Stimulated activated effector memory CD8-positive, alpha-beta T cell treated with anti-CD3 and anti-CD28 coated beads, Interleukin-12 subunit alpha, Interleukin-12 subunit beta, amount 100 ng/mL, for 72 hours (primary cell): ENCODE data around the gene TRIM34.

Source experiments
- ATAC-seq: fragments of 150-1000 bp; cut with Tn5 transposase; 2 replicates; pipeline ENCODE4 v1.10.0; 2021
- DNase-seq, 2 donors: peaks; one replicate each; pipeline ENCODE4 v3.0.0; 2021 to 2022; ENCODE audit warnings: low spot score in 2 of 2
- H3K27ac Mint-ChIP-seq: one replicate; pipeline ENCODE4 v1.8.0; 2022; ENCODE audit warnings: mild to moderate bottlenecking, mixed read lengths
- H3K36me3 Mint-ChIP-seq: one replicate; pipeline ENCODE4 v1.8.0; 2022; ENCODE audit warnings: mild to moderate bottlenecking, mixed read lengths
- H3K4me1 Mint-ChIP-seq: one replicate; pipeline ENCODE4 v1.8.0; 2022; ENCODE audit warnings: mixed read lengths
- H3K4me3 Mint-ChIP-seq: one replicate; pipeline ENCODE4 v1.8.0; 2022; ENCODE audit warnings: mild to moderate bottlenecking, mixed read lengths
- H3K9me3 Mint-ChIP-seq: one replicate; pipeline ENCODE4 v1.8.0; 2022; ENCODE audit warnings: mixed read lengths

TRIM34 gene

DNA sequence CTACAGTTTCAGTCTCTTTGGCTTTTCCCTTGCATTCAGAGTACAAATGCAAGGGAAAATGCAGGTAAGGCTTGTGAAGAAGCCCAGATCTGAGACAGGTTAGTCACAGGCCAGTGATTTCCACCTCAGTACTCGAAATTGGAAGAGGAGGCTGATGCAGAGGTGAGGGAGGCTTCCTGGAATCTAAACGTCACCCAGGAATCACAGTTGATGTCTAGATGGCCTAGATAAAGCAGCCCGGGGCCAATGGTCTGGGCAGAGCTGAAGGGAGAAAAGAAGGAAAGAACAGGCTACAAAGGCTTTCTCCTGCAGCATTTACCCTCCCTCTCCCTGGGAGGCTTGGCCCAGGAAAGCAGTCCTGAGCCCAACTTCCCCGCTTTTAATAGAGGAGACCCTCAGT lies 19.9 kb upstream of the TRIM34 start:
- H3K4me3 Mint-ChIP-seq: no peak overlapping the region
- no peaks in the 10 kb centered on the region for H3K36me3 Mint-ChIP-seq
- no peaks in the 10 kb centered on the region for H3K4me1 Mint-ChIP-seq
- no peak for ATAC-seq
- H3K27ac Mint-ChIP-seq: no peak overlapping the region
- no peak for DNase-seq
- no peaks in the 10 kb centered on the region for H3K9me3 Mint-ChIP-seq

DNA sequence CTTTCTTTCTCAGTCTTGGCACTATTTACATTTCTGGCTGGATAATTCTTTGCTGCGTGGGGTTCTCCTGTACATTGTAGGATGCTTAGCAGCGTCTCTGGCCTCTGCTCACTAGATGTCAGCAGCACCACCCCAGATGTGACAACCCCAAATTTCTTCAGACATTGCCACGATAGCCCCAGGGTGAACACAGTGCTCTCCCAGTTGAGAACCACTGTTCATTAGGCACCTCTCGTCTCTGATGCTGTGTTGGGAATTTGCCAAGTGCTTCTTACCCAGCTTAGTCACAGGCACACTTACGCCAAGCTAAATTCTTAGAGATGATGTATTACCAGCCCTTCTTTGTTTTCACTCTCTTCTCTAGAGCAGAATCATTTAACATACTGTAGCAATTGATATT lies 19.0 kb upstream of the TRIM34 start:
- no peak overlapping the region for H3K27ac Mint-ChIP-seq
- no peaks in the 10 kb centered on the region for H3K36me3 Mint-ChIP-seq
- H3K9me3 Mint-ChIP-seq: no peaks in the 10 kb centered on the region
- DNase-seq (no peak), ATAC-seq (no peak)
- H3K4me3 Mint-ChIP-seq: no peak overlapping the region
- no peaks in the 10 kb centered on the region for H3K4me1 Mint-ChIP-seq

DNA sequence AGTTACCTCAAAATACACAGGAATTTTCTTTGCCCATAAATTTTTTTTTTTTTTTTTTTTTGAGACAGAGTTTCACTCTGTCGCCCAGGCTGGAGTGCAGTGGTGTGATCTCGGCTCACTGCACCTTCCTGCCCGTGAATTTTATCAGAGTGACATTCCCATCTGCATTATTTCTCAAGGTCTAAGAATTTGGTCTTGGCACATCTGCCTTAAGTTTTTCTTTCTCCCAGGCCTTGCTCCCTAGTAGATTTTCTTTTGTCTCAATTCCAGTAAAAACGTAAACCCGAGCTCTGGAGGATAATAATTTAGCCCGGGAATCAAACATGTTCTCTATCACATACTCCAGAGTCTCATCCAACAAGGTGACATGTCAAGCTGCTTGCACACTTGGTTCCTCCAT lies 16.0 kb upstream of the TRIM34 start:
- DNase-seq: no peak

DNA sequence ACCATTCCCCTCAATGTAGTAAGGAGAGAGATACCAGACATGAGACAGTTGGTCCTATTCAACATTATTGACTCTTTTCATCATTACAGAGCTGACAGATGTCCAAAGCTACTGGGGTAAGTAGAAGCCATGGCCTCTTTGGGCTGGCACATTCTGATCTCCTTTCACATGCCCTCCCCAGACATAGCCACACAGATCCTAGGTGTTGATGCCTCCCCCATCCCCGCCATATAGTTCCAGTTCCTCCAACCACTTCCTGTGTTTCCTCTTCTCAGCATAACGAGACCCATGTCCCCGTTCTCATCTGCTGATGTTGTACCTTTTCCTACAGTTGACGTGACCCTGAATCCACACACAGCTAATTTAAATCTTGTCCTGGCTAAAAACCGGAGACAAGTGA lies 14.4 kb upstream of the TRIM34 start:
- ATAC-seq (no peak), DNase-seq (peak in 1 of 2 donors; percentile 18)
- Mint-ChIP-seq H3K27ac (no peak overlapping the region), H3K4me1 (no peaks in the 10 kb centered on the region), H3K9me3 (no peaks in the 10 kb centered on the region), H3K4me3 (no peak overlapping the region), H3K36me3 (no peaks in the 10 kb centered on the region)

More for the DNA sequence above, 16.0 kb upstream of the TRIM34 start:
- no peaks in the 10 kb centered on the region for H3K36me3 Mint-ChIP-seq
- H3K27ac Mint-ChIP-seq: no peak overlapping the region
- no peaks in the 10 kb centered on the region for H3K4me1 Mint-ChIP-seq
- H3K9me3 Mint-ChIP-seq: no peaks in the 10 kb centered on the region
- no peak for ATAC-seq
- no peak overlapping the region for H3K4me3 Mint-ChIP-seq

DNA sequence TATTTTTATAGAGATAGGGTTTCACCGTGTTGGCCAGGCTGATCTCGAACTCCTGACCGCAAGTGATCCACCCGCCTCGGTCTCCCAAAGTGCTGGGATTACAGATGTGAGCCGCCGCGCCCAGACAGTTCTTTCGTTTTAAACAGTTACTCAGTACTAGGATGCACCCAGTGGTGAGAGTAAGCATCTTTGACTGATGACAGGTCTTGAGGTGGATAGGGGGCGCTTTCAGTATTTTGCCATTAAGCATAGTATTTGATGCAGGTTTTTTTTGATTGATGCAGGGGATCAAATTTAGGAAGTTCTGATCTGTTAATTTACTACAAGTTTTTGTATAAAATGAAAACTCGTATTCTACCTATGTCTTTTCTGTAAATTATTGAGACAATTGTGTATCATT lies 13.2 kb upstream of the TRIM34 start:
- Mint-ChIP-seq H3K36me3 (no peaks in the 10 kb centered on the region), H3K27ac (no peak overlapping the region), H3K4me1 (no peaks in the 10 kb centered on the region), H3K4me3 (no peak overlapping the region), H3K9me3 (no peaks in the 10 kb centered on the region)
- DNase-seq (peak in 1 of 2 donors; percentile 6), ATAC-seq (no peak)

DNA sequence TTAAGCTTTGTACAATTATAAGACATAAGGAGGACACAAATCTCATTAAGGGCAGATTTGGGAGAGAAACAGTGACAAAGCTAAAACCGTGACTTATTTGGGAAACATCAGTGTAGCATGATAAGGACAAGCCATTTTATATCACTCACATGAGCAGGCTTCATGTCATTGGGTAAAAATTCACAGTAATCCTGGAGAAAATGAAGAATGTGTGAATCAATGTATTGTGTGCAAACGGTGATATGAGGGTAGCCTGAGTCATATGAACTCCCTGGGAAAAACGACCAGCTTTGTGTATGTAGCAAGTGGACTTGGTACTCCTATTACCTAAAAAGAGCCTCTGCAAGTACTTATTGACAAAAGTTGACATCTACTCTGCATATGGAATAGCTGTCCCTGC lies 6.0 kb upstream of the TRIM34 start:
- ATAC-seq (no peak), DNase-seq (no peak)
- Mint-ChIP-seq H3K9me3 (no peaks in the 10 kb centered on the region), H3K4me3 (no peak overlapping the region), H3K4me1 (peaks cover 4% of the 10 kb centered on the region), H3K27ac (no peak overlapping the region), H3K36me3 (no peaks in the 10 kb centered on the region)

DNA sequence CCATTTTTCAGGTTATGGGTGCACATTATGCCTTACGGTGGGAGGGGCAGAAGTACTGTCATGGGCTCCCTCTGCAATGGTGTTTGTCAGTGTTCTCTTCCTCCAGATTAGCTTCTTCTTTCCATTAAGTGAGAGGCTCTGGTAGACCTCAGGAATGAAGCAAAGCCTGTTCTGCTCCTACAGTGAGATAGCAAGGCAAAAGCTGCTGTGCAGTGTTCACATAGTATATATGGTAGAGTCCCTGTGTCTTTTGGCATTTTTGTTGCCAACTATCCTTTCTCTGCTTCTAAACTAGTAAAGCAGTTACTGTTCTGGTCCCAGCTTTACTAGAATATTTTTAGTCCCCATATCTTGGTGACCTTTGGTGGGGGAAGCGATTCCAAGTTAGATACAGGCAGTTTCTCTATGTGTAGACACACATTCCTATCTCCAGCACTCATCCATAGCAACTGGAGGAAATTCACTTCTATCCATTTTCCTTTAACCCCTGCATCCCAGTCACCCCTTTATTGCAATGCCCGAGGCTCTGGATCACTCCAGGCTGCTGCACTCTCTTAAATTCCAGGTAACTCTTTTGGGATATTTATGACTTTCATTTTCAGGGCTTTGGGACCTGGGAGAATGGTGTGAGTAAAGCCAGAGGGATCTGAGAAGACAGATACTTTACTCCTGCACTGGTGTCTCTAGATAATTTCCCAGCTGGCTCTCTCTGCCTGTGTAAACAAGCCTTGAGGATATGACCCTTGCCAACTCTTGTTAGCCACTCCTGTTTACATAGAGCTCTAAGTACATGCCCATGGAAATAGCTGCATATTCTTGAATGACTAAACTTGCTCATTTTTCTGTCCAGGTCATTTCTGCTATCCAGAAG lies 3.9 kb upstream of the TRIM34 start:
- Mint-ChIP-seq H3K27ac (no peak overlapping the region), H3K36me3 (no peaks in the 10 kb centered on the region), H3K4me3 (no peak overlapping the region), H3K4me1 (peaks cover 11% of the 10 kb centered on the region), H3K9me3 (no peaks in the 10 kb centered on the region)
- ATAC-seq: no peak
- no peak for DNase-seq

DNA sequence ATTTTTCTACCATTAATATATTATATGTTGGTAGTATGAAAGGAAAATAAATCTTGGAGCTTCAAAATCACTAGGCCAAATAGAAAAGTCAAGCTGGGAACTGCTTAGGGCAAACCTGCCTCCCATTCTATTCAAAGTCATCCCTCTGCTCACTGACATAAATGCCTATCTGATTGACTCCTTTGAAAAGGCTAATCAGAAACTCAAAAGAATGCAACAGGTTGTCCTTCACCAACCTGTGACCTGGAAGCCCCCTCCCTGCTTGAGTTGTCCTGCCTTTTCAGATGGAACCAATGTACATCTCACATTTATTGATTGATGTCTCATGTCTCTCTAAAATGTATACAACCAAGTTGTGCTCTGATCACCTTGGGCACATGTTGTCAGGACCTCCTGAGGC lies 3.2 kb upstream of the TRIM34 start:
- H3K27ac Mint-ChIP-seq: no peak overlapping the region
- no peak for DNase-seq
- H3K4me1 Mint-ChIP-seq: peaks cover 18% of the 10 kb centered on the region
- no peak for ATAC-seq
- no peaks in the 10 kb centered on the region for H3K9me3 Mint-ChIP-seq
- H3K36me3 Mint-ChIP-seq: no peaks in the 10 kb centered on the region
- H3K4me3 Mint-ChIP-seq: no peak overlapping the region

DNA sequence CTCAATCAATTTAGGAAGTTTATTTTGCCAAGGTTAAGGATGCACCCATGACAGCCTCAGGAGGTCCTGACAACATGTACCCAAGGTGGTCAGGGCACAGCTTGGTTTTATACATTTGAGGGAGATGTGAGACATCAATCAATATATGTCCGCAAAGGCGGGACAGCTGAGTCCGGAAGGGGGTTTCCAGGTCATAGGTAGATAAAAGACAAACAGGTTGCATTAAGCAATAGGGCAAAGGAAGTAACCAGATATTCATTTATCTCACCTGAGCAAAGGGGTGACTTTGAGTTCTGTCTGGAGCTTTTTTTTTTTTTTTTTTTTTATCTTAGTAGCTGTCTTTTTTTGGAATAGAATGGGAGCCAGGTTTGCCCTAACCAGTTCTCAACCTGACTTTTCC lies 2.0 kb upstream of the TRIM34 start:
- Mint-ChIP-seq H3K9me3 (no peaks in the 10 kb centered on the region), H3K4me1 (peaks cover 30% of the 10 kb centered on the region), H3K36me3 (no peaks in the 10 kb centered on the region), H3K27ac (no peak overlapping the region), H3K4me3 (no peak overlapping the region)
- DNase-seq: peak in 1 of 2 donors; percentile 17
- ATAC-seq: no peak

DNA sequence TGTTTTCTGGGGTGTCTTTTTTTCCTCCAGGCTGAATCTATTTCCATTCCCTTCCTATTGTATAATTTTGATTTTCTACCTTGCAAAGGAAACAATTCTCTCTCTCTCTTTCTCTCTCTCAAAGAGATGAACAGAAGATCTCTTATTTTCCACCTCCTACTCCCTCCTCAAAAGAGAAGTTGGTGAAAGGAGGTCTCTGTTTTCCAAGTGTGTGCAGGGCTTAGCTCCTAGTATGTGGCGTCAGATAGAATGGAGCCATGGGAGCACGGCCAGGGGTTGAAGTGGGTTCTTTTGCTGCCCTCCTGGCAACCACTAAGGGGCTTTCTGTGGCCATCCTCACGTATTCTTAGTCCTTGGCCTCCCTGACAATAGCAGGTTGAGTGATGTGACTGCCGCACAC lies 480 bp downstream of the TRIM34 start:
- Mint-ChIP-seq H3K4me1 (peaks cover 31% of the 10 kb centered on the region), H3K36me3 (no peaks in the 10 kb centered on the region), H3K9me3 (no peaks in the 10 kb centered on the region), H3K4me3 (peak overlapping the region; percentile 71), H3K27ac (peak overlapping the region; percentile 79)
- DNase-seq (no peak), ATAC-seq (no peak)

DNA sequence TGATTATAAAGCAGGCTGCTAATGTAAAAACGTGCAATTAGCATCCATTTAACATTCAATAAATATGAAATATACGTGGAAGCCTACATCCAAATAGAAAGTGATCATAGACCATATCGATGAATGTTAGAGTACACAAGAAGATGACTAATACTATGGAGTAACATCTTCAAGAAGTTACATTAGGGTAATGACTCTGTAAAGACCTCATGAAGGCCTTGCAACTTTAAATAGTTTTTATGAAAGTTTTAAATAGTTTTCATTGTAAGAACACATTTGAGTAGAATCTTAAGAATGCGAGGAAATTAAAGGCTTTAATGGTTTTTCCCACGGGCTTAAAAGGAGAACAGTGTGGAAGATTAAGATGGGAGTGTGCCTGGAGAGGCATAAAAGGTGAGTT lies 1.4 kb downstream of the TRIM34 start:
- Mint-ChIP-seq H3K4me1 (peaks cover 31% of the 10 kb centered on the region), H3K9me3 (no peaks in the 10 kb centered on the region), H3K36me3 (no peaks in the 10 kb centered on the region), H3K27ac (peak overlapping the region; percentile 79), H3K4me3 (peak overlapping the region; percentile 71)
- ATAC-seq (no peak), DNase-seq (no peak)

DNA sequence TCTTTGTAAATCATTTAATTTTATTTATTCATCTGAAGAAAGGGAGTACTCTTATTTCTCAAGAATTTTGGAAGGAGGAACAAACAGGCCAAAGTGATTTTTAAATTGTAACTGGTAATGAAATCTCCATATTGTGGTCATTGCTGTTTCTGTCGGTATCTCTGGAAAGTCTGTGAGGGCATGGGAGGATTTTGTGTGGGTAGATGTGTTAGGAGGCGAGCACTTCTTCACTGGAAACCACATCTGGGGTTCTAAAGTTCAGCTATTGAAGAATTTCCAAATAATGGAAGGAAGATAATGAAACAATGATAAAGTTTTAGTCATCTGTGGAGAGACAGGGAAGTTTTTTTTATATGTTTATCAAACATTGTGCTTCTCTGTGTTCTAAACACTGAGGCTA lies 6.6 kb downstream of the TRIM34 start:
- Mint-ChIP-seq H3K4me3 (no peak overlapping the region), H3K4me1 (peaks cover 32% of the 10 kb centered on the region), H3K36me3 (peaks cover 36% of the 10 kb centered on the region), H3K27ac (peak overlapping the region; percentile 35), H3K9me3 (no peaks in the 10 kb centered on the region)
- DNase-seq (no peak), ATAC-seq (no peak)

DNA sequence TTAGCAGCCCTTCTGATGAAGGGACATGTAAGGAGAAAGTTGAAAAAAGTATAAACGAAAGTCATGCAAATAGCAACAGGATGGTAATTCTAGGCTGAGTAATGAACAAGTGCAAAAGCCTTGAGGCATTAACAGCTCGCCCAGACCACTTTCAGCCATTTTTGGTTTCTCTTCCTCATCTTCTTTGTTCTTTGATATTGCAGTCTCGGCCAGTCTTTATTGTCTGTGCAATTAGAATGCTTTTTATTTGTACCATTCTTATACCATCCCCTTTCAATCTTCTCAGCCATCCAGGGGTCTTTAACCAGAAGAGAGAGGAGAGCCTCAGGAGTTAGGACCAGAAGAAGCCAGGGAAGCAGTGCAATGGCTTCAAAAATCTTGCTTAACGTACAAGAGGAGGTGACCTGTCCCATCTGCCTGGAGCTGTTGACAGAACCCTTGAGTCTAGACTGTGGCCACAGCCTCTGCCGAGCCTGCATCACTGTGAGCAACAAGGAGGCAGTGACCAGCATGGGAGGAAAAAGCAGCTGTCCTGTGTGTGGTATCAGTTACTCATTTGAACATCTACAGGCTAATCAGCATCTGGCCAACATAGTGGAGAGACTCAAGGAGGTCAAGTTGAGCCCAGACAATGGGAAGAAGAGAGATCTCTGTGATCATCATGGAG lies 7.3 kb downstream of the TRIM34 start:
- peak overlapping the region; percentile 35 for H3K27ac Mint-ChIP-seq
- H3K9me3 Mint-ChIP-seq: no peaks in the 10 kb centered on the region
- peaks cover 41% of the 10 kb centered on the region for H3K36me3 Mint-ChIP-seq
- H3K4me1 Mint-ChIP-seq: peaks cover 25% of the 10 kb centered on the region
- no peak overlapping the region for H3K4me3 Mint-ChIP-seq
- DNase-seq (no peak), ATAC-seq (no peak)

DNA sequence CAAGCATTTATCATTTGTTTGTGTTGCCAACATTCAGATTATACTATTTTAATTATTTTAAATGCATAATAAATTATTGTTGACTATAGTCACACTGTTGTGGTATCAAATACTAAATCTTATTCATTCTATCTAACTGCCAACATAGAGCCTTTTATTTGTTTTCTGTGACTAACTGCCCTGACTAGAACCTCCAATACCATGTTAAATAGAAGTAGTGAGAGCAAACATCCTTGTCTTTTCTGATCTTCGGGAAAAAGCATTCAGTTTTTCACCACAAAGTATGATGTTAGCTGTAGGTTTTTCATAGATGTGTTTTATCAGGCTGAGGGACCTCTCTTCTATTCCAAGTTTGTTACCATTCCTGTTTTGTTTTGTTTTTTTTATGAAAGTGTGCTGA lies 15.2 kb downstream of the TRIM34 start:
- H3K4me3 Mint-ChIP-seq: no peak overlapping the region
- no peak for DNase-seq

DNA sequence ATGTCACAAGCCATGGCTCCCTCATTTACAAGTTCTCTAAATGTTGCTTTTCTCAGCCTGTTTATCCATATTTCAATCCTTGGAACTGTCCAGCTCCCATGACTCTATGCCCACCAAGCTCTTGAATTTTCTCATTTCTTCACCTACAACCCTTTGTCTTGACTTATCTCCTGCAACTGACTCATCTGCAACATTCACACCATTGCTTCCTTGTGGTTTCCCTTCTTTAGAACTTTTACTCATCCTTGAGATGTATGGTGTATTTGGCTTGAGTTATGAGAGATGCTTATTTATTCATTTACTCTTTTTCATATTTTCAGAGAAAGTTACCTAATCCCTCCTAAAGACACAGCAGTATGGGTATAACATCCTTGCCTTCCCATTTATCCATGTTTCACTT lies 18.8 kb downstream of the TRIM34 start:
- Mint-ChIP-seq H3K9me3 (no peaks in the 10 kb centered on the region), H3K36me3 (peaks cover 20% of the 10 kb centered on the region), H3K4me1 (no peaks in the 10 kb centered on the region), H3K4me3 (no peak overlapping the region), H3K27ac (no peak overlapping the region)
- DNase-seq: no peak
- peak; percentile 97 for ATAC-seq

More for the DNA sequence above, 15.2 kb downstream of the TRIM34 start:
- H3K9me3 Mint-ChIP-seq: no peaks in the 10 kb centered on the region
- ATAC-seq: no peak
- H3K27ac Mint-ChIP-seq: no peak overlapping the region
- peaks cover 40% of the 10 kb centered on the region for H3K36me3 Mint-ChIP-seq
- no peaks in the 10 kb centered on the region for H3K4me1 Mint-ChIP-seq

DNA sequence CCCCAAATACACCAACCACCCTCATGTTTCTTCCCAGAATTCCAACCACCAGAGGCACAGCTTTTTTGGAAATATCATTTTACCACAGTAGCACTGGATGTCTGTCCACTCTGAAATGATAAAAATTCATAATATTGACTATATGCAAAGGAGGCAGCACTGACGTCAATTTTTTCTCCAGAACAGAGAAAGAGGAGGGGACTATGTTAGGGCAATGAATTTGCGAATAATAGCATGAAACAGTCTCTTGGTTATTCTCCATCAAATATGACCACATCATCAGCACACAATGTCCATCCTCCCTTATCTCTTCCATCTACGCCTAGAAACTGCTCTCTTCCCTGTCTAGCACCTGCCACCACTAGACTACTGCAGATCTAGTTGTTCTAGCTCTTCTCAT lies 21.3 kb downstream of the TRIM34 start:
- H3K36me3 Mint-ChIP-seq: peaks cover 20% of the 10 kb centered on the region
- H3K27ac Mint-ChIP-seq: no peak overlapping the region
- no peak for DNase-seq
- no peak for ATAC-seq
- no peaks in the 10 kb centered on the region for H3K4me1 Mint-ChIP-seq
- no peak overlapping the region for H3K4me3 Mint-ChIP-seq
- H3K9me3 Mint-ChIP-seq: no peaks in the 10 kb centered on the region
